SIG-M5 (cell line): ENCODE results near the gene FGF14.

Experiments used
- DNase-seq: peaks from one replicate; lab custom pipeline; 2025; lab: John Stamatoyannopoulos, UW

FGF14 gene

DNA sequence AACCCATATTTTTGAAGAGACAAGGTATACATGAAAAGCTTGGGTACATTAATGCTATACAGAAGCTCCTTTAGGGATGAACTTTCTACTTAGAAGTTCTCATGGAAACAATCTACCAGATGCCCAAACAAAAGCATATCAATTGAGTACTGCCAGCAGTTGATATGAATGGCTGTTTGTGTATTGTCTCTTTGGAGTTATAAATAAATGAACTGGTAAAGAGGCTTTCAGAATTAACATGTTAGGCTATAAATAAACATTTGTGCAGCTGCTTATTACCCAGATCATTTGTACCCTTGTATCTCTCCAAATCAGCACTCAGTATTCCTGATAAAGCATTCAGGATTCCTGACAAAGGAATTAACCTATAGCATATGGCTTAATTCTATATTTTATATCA is 418.9 kb downstream of the FGF14 start:
- no peak for DNase-seq

DNA sequence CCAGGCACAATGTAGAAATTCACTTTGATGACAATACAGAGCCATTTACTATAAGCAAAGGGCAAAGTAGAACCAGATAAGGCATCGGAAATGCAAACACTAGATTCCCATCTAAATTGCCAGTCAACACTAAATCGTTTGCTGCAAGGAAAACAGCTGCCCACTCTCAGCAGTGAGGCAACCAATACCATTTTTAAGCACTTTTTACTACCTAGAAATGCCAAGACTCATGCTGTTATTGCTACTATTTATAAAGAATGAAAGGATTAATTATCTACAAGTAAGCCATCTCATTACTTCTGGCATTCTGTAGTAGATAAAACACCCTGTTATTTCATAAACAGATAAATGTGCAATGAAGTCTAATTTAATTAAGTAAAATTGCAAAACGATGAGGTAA is 422.0 kb downstream of the FGF14 start:
- no peak for DNase-seq

GRCh38 chr13:101978552-101979315 is 423.1 kb downstream of the FGF14 start:
- DNase-seq, result no peak

GRCh38 chr13:101977475-101977874 is 424.4 kb downstream of the FGF14 start:
- DNase-seq, result no peak

DNA sequence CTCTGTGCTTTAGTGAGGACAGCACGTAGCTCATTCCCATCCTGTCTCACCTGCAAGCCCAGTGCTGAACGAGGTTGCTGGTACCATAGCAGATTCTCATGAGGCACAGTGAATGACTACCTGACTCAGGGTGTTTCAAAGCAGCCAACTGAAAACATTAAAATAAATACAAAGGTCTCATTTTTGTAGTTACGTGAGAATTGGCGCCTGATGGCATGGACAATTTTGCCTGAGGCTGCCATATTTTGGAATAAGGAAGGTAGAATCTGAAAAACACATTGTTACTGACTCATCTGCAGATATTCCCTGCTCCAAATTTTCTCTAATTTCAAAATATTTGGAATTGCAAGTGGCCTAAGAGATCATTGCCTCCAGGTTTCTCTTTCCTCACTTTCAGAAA is 429.7 kb downstream of the FGF14 start:
- no peak for DNase-seq

GRCh38 chr13:101970341-101970740 is 431.5 kb downstream of the FGF14 start:
- DNase-seq, result no peak

GRCh38 chr13:101967781-101968180 is 434.1 kb downstream of the FGF14 start:
- no peak for DNase-seq

DNA sequence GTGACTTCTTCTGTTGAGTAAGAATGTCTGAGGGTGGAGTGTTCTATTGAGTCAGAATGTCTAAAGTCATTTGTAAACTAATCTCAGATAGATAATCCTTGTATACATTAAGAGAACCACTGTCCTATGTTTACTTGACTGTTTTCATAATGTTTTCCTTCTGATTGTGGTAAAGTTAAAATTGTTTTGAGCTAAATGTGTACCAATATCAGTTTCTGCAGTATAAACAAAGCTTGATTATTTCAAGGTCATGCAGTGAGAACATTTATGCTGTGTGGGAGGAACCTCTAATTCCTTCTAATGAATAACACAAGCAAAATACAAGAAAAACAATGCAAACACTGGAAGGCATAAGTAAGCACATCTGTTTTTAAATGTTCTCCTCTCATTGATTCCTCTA is 434.6 kb downstream of the FGF14 start:
- no peak for DNase-seq

DNA sequence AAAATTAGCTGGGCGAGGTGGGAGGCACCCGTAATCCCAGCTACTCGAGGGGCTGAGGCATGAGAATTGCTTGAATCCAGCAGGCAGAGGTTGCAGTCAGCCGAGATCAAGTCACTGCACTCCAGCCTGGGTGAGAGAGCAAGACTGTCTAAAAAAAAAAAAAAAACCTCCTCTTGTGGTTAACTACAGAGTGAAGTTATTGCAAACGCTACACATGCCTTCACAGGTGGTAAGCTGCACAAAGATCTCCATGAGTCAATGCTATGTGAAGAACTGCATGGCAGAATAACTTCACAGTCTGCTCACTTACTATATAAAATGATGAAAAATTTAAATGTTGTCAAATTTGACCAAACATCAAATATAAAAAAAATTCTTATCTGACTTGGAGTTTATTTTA is 436.8 kb downstream of the FGF14 start:
- DNase-seq, result no peak

DNA sequence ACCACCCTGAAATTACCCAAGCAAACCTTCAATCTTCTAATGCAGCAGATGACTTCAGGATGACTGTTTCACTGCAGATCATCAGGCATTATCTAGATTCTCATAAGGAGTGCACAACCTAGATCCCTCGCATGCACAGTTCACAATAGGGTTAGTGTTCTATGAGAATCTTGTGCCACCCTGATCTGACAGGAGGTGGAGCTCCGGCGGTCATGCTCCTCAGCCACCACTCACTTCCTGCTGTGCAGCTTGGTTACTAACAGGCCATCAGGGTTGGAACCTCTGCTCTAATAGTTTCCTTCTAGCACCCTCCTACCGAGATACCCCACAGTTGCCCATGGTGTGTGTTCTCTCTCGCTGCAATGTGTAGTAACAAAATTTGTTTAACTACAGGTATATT is 442.8 kb downstream of the FGF14 start:
- DNase-seq, result no peak

DNA sequence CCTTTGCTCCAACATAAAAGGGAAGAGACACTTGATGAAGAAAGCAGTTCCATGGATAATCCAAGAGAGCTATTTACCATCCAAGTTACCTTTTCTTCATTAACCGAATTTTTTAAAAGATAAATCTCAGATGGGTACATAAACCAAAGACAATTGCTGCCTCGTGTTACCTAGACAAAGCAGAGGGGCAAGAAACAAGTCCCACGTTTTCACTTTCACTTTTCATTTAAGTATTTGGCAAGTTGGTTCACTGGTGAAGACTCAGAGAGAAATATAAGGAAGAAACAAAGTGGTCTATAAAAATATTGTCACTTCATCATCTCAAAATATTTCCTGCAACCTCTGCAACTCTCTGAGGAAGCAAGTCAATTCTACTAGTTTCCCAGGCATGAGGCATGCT is 446.1 kb downstream of the FGF14 start:
- no peak for DNase-seq

- no peak for DNase-seq
Measured at GRCh38 chr13:101951114-101951513, 450.7 kb downstream of the FGF14 start.

DNA sequence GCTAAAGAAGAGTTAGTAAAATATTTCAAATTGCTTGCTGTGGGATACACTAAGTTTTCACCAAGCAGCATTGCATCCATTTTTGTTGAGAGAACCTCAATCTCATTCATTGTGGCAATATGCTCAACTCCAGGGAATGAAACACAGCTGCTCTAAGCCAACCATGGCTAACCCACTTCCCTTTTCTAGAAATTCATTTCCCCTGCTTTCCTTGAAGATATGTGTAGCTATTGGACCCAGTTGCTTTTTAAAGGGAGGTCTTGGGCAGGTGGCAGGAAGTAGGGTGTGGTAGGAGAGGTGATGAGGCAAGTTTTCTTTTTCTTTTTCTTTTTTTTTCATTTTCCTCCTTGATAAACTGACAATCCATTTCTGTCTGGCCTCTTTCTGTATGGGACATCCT is 452.2 kb downstream of the FGF14 start:
- DNase-seq, result no peak

GRCh38 chr13:101946401-101946800 is 455.4 kb downstream of the FGF14 start:
- no peak for DNase-seq

DNA sequence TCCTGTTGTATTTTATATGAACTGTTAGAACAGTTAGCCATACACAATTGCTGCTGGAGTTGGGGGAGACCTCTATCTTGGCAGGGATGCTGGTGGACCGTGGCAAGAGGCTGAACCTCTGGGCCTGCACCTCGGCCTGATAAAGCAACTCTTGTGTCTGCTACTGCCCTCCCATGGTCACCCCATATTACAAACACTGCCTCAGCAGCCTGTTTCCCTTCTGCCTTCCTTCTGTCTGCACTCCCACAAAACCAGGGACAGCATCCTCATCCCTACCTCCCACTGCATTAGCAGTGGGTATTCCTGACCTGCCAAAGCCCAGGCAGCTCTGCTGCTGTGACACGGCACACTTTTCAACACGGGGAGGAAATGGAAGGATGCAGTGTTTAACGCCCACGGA is 456.4 kb downstream of the FGF14 start:
- no peak for DNase-seq

DNA sequence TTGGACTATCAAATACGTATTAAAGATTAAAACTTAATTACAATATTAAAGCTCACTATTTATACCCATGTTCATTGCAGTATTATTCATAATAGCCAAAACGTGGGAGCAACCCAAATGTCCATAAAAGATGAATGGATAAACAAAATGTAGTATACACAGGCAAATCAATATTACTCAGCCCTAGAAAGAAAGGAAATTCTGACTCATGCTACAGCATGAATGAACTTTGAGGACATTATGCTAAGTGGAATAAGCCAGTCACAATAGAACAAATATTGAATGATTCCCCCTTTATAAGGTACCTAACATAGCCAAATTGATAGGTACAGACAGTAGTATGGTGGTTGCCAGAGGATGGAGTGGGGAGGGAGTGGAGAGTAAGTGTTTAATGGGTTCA is 457.3 kb downstream of the FGF14 start:
- DNase-seq, result no peak

GRCh38 chr13:101942535-101943157 is 459.2 kb downstream of the FGF14 start:
- DNase-seq, result no peak

GRCh38 chr13:101942038-101942437 is 459.8 kb downstream of the FGF14 start:
- DNase-seq, result no peak

GRCh38 chr13:101941095-101941783 is 460.6 kb downstream of the FGF14 start:
- no peak for DNase-seq

DNA sequence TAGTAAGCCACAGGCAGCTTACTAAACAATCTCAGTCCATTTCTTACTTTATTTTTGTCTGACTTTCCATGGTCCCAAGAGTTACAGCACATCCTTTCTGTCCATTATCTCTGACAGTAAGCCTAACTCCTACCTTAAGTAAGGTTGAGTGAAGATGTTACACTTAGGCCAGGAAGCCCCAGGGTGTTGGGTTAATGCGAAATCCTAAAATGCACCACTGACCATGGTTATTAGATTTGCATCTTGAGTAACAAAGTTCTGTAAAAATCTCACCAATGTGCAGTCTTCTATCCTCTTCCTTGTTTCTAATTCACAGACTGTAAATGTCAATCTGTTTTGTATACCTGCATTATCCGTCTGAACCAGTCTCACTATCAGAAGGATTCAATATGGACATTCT is 462.5 kb downstream of the FGF14 start:
- no peak for DNase-seq

DNA sequence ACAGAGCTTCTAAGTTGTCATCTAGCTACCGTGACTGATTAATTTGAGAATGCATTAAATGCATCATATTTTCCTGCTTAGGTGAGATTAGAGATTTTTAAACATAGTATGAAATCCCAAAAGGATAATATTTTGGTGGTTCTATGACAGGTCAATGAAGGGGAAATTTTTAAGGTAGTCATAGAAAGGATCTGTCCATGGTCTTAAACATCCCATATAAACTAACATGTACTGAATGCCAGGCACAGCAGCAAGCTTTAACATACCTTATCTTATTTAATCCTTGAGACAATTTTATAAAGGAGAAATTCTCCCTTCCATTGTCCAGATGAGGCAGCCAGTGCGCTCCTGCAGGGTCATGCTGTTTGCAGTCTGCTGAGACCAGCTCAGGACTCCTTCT is 466.0 kb downstream of the FGF14 start:
- DNase-seq, result no peak

DNA sequence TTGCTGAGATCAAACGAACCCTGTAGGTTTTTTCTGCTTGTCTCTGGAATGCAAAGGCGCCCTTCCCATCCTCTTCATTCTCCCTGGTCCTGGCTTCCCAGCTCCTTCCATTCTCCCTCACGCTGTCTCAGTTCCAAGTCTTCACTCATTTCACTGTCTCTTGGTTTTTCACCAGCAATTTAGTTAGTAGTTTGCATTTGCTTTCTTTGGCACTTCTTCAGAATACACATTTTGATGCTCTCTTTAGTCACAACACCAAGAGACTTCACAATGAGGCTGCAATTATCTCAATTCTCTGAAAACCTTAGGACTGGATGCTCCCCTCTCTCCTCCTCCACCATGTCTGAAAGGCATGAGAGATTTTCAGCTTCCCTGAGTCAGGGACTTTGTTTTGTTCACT is 470.7 kb downstream of the FGF14 start:
- DNase-seq, result no peak

DNA sequence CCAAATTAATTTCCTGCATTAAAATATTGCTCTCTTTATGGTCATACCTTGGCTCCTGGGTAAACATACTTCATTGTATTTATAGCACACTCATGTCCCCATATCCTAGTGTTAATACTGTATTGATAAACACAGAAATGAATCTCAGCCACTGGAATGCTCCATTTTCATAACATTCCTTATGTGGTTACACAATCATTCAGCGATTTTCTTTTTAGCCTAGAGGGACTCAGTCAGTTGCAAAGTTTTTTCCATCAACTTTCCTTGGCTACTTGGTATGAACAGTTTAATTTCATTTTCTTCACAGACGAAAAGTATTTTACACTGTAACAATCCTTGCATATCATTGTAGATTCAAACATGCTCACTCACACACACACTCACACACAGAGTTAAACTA is 471.5 kb downstream of the FGF14 start:
- DNase-seq, result no peak
